Endometrial microvascular endothelial cells (primary cell): ENCODE data around the gene ANKRD55. TPM values are rescaled to one million over a fixed set of nuclear protein-coding genes. Genes with fewer than 3 reads are reported as not detected.
"Not testable (repeated sequence)": the region's sequence is repeated elsewhere in the genome, so short reads cannot be mapped to it uniquely, and the experiment has no call there.

ENCODE experiments used
- in situ Hi-C: cut with HindIII; loops from 2 replicates; pipeline ENCODE4 v1.10.0; 2017; ENCODE audit warnings: low sequenced_read_pairs, low pct_unique_long_range_greater_than_20kb; ENCODE audit errors: inconsistent ontology term
- total RNA-seq: library from RNA; depleted of rRNA; stranded (reverse); fragments of >200 nt; gene quantifications from one replicate; pipeline ENCODE4 v1.2.3, GENCODE V29; 2015; ENCODE audit errors: inconsistent ontology term

ANKRD55 gene
- total RNA-seq, 1 donor from 2014 or later, result 0.84 TPM

DNA sequence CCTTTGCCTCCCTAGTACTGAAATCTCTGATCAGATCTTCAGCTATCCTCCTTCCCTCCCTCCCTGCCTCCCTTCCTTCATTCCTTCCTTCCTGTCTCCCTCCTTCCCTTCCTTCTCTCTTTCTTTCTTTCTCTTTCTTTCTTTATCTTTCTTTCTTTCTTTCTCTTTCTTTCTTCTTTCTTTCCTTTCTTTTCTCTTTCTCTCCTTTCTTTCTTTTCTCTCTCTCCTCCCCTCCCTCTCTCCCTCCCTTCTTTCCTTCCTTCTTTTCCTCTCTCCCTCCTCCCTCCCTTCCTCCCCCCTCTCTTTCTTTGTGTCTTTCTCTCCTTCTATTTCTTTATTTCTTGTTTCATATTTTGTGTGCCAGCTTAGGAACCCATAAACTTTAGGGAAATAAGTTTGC, 23.9 kb upstream of the ANKRD55 start:
- in situ Hi-C loops, result no loop called here

DNA sequence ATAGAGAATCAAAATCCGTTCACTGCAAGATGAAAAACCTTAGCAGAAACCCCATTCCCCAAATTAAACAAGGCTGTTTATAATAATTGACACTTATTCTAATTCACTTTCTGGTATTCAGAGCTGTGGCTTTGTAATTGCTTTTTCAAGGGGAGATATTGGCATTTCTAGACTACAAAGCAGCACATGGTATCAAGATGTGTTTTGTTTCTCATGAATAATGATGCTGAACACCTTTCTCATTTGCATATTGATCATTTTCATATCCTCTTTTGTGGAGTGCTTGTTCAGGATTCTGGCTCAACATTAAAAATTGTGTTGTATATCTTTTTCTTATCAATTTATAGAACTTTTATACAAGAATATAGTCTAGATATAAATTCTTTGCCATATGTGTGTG, 22.4 kb upstream of the ANKRD55 start:
- in situ Hi-C loops, result no loop called here

DNA sequence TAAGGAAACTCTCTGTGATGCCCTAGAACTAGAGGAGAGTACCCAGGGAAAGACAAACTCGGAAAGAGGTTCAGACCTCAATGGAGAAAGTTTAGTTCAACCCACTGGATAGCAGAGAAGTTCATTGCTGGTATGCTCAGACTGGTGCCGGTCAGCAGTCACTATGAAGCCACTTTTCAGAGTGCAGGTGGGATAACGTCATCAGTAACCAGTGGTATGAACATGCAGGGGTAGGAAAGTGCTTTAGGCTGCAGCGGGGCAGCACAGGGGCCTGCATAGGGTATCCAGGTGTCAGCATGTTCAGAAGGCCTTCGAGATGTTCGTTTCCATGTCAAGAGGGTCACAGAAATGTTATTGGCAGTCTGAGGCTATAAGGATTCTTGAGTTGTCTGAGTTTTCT, 20.8 kb upstream of the ANKRD55 start:
- in situ Hi-C loops, result no loop called here

DNA sequence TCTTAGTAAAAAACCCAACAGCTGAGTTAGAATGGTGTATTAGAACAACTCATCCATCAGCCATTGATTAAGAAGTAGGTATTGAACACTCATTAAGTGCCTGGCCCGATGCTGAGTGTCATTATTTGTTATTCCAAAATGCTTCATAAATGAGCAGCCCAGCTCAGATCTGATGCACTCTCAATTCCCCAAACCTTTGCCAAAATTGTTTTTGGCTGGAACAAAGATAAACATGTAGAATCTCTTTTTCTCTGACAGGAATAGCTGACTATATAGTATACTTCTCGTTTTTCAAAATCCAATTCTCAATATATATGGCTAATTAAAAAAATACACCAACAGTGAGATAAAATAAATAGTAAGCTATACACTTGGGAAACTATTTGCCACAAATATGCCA, 20.0 kb upstream of the ANKRD55 start:
- in situ Hi-C loops, result no loop called here

GRCh38 chr5:56251918-56252553, 18.9 kb upstream of the ANKRD55 start:
- in situ Hi-C loops, result no loop called here

DNA sequence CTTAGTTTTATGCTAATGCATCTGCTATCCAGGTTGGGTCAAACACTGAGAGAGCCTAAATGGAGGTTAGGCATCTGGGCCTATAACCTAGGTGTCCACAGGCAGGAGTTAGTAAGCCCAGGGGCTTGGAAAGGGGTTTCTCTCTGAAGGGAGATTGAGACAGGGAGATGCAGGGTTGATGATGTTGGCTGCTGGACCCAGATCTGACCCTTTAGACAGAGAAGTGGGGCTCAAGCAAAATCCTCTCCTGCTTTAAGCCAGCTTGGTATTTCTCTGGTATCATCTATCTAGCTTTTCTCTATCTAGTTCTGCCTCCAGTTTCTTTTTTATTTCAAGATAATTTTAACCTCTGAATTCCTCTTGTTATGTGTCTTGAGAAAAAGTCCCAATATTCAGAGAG, 18.3 kb upstream of the ANKRD55 start:
- in situ Hi-C loops, result no loop called here

DNA sequence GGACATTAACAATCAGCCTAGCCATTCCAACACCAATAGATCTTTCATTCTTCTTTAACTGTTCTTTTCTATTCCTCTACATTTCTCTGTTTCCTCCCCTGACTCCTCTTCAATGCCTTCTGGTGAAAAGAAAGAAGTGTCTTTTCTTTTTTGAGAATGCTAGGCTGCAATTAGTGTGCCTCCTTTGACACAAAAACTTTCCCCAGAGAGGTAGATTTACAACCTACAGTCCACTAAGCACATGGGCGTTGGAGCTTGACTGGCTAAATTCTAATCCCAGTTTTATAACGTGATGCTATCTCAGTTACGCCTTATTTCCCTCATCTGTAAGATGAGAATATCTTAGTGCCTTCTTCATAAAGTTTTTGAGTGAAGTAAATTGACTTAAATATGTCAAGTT, 16.9 kb upstream of the ANKRD55 start:
- in situ Hi-C loops, result no loop called here

GRCh38 chr5:56249085-56249484, 16.0 kb upstream of the ANKRD55 start:
- in situ Hi-C loops, result not testable (repeated sequence)

DNA sequence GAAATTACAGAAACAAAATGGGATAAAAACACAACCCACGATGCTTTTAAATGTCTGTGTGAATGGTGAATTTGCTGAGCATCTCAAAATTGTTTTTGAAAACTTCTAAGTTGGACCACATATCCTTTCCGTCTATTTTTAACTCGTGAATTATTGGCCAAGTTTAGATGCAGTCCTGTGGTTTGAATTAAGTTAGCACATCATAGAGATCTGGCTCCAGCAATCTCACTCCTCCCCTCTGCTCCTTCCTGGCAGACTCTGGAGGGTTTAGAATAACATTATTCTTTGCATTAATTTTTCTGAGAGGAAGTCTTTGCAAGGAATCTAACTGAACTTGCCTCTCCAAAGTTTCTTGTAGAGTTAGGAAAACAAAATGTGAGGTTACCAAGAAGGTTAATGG, 14.5 kb upstream of the ANKRD55 start:
- in situ Hi-C loops, result no loop called here

DNA sequence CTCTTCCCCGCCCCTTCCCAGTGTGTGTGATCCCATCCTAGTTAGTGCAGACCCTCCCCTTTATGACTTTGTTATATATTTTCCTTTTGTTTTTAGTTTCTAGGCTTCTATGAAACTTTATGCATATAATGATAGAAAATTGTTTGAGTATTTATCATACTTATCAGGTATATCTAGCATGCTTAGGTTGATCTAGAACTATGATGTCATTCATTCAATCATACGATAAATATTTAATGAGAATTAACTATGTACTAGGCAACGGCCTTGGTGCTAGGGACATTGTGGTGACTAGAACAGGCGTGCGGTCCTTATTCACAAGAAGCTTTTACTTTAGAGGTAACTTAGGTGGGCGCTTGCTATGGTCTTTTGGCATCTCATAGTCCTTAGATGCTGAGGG, 13.6 kb upstream of the ANKRD55 start:
- in situ Hi-C loops, result no loop called here

- in situ Hi-C loops, result no loop called here
Measured at GRCh38 chr5:56245481-56245880, 12.4 kb upstream of the ANKRD55 start.

DNA sequence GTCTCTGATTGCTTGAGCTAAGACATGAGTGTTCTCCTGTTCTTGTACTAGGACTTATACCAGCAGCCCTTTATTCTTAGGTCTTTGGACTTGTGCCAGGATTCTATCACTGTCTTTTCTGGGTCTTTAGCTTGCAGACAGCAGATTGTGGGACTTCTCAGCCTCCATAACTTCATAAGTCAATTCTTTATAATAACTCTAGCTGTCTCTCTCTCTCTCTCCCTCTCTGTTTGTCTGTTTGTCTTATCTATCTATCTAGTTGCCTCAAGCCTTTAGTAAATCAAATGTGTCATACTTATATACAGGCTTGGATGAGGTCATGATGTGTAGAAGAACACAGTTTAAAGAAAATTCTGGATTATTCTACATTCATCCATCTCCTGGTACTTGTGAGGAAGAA, 11.5 kb upstream of the ANKRD55 start:
- in situ Hi-C loops, result no loop called here

- in situ Hi-C loops, result not testable (repeated sequence)
Measured at GRCh38 chr5:56242271-56242670, 9.1 kb upstream of the ANKRD55 start.

DNA sequence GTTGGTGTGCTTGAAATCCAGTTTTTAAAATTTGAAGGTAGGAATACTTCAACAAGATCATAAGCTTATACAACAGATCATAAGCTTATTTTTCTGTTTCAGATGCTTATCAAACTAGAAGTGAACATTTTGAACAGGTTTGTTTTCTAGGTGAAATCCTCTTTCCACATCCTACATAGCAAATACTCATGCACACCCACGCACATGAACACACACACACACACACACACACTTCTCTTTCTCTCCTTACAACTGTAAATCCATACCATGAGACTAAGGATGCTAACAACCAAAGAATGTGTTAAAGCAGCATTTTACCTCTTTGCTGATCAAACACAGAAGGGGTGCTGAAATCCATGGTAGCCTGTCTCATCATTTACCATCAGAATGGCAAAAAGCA, 592 bp downstream of the ANKRD55 start:
- in situ Hi-C loops, result no loop called here

- in situ Hi-C loops, result no loop called here
Measured at GRCh38 chr5:56230576-56230975, 2.6 kb downstream of the ANKRD55 start.

GRCh38 chr5:56229111-56229510, 4.0 kb downstream of the ANKRD55 start:
- in situ Hi-C loops, result no loop called here

- in situ Hi-C loops, result no loop called here
Measured at GRCh38 chr5:56228631-56229030, 4.5 kb downstream of the ANKRD55 start.

DNA sequence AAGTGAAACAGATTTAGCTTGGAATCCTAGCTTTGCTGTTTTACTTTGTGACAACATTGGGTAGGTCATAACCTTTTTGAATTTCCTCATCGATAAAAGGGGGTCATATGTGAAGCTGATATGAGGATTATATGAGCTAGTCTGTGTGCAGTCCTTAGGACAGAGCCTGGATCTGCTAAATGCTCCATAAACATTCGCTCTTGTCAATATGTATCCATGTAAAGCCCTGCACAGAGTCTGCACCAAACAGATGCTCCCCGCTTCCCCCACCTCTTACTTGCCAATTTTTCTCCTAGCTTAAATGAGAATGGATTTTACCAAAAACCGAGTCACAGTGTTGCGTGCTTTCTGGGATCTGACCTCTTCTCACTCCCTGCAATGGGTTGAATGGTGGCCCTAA, 5.4 kb downstream of the ANKRD55 start:
- in situ Hi-C loops, result no loop called here

DNA sequence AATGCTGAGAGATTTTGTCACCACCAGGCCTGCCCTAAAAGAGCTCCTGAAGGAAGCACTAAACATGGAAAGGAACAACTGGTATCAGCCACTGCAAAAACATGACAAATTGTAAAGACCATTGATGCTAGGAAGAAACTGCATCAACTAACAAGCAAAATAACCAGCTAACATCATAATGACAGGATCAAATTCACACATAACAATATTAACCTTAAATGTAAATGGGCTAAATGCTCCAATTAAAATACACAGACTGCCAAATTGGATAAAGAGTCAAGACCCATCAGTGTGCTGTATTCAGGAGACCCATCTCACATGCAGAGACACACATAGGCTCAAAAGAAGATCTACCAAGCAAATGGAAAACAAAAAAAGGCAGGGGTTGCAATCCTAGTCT, 9.8 kb downstream of the ANKRD55 start:
- in situ Hi-C loops, result not testable (repeated sequence)

GRCh38 chr5:56221601-56222000, 11.5 kb downstream of the ANKRD55 start:
- in situ Hi-C loops, result not testable (repeated sequence)

GRCh38 chr5:56215019-56215830, 17.9 kb downstream of the ANKRD55 start:
- in situ Hi-C loops, result no loop called here
